Lung (tissue), 12 donors: Measurements from ENCODE around the gene ZCCHC24. TPM values are rescaled to one million over a fixed set of nuclear protein-coding genes. Genes with fewer than 3 reads are reported as not detected.

Experiments
- ATAC-seq: fragments of 200-7000 bp; cut with Tn5 transposase; one replicate; pipeline ENCODE4 v1.9.1; 2020; ENCODE audit warnings: moderate number of reproducible peaks; ENCODE audit not compliant: insufficient read depth, low FRiP score
- DNase-seq, 3 donors: peaks; one replicate each; pipeline ENCODE4 v3.0.0-alpha.2; 2013 to 2017
- H3K27ac ChIP-seq, 2 donors: one replicate each; pipeline ENCODE4 v1.5.1; 2013; ENCODE audit warnings: mild to moderate bottlenecking in 2 of 2, moderate library complexity in 2 of 2, control low read depth in 1 of 2, inconsistent platforms in 1 of 2, low read depth in 1 of 2, low read length in 1 of 2
- H3K27me3 ChIP-seq, 3 donors: one replicate each; pipeline ENCODE4 v1.5.1; 2013; ENCODE audit warnings: low read length in 2 of 3; ENCODE audit not compliant: control insufficient read depth in 3 of 3, insufficient read depth in 3 of 3
- H3K36me3 ChIP-seq, 4 donors: one replicate each; pipeline ENCODE4 v1.5.1; 2013; ENCODE audit warnings: low read length in 4 of 4, mild to moderate bottlenecking in 1 of 4, moderate library complexity in 1 of 4; ENCODE audit not compliant: control insufficient read depth in 4 of 4, insufficient read depth in 4 of 4
- H3K4me1 ChIP-seq, 5 donors: one replicate each; pipeline ENCODE4 v1.5.1; 2013; ENCODE audit warnings: low read length in 5 of 5, mild to moderate bottlenecking in 2 of 5, moderate library complexity in 1 of 5; ENCODE audit not compliant: control insufficient read depth in 5 of 5, insufficient read depth in 5 of 5
- H3K4me3 ChIP-seq: one replicate; pipeline ENCODE4 v1.5.1; 2013; ENCODE audit warnings: mild to moderate bottlenecking, control low read depth, moderate library complexity
- H3K9ac ChIP-seq, 2 donors: one replicate each; pipeline ENCODE4 v1.5.1; 2013; ENCODE audit warnings: low read length in 2 of 2, control low read depth in 1 of 2; ENCODE audit not compliant: insufficient read depth in 1 of 2
- H3K9me3 ChIP-seq, 4 donors: one replicate each; pipeline ENCODE4 v1.5.1; 2013; ENCODE audit warnings: low read length in 3 of 4, mild to moderate bottlenecking in 1 of 4, moderate library complexity in 1 of 4; ENCODE audit not compliant: control insufficient read depth in 4 of 4, insufficient read depth in 3 of 4
- CTCF ChIP-seq: IDR thresholded peaks from 2 replicates; pipeline ENCODE4 v1.5.1; 2012; ENCODE audit warnings: mild to moderate bottlenecking; ENCODE audit errors: control extremely low read depth, extremely low read depth
- WGBS, 2 donors: extraction: QIAGEN DNeasy Blood & Tissue Kit; methylation state at CpG; one replicate each; pipeline ENCODE4 v1.1.7; 2013; 5-methylcytosine and 5-hydroxymethylcytosine counted together
- polyA plus RNA-seq, 2 donors: library from polyadenylated mRNA; stranded (reverse); fragments of 200-250 nt; gene quantifications; one replicate each; pipeline ENCODE4 v1.2.1, GENCODE V29; 2013
- total RNA-seq, 2 donors: library from RNA; depleted of rRNA in 1 of 2; stranded (reverse); fragments of >200 nt in 1 of 2; gene quantifications; one replicate each; pipeline ENCODE4 v1.2.1, GENCODE V29; 2014 to 2021
- donor health status: control.
- donor health status: control.
- donor health status: Bipolar disorder and iron deficiency.
- donor health status: healthy.
- donor health status: DM: yes; HTN: yes; CAD: no.

ZCCHC24 gene
- total and polyA plus RNA-seq, 4 donors, result 10.4 to 33.5 (median 13.5) TPM

- TF ChIP-seq CTCF, result no peak
- H3K27me3 ChIP-seq, result no peaks in the 10 kb centered on the region
- no peaks in the 10 kb centered on the region for H3K9me3 ChIP-seq
- H3K27ac ChIP-seq, result no peak overlapping the region
- DNase-seq (peak in 1 of 3 donors; percentile 10), ATAC-seq (no peak)
- no peak overlapping the region for H3K4me3 ChIP-seq
- no peak overlapping the region for H3K9ac ChIP-seq
- H3K36me3 ChIP-seq, result no peaks in the 10 kb centered on the region
- WGBS, 2 donors, result 85 to 95% methylated on average over 10 of the region's 10 CpGs
- H3K4me1 ChIP-seq, result peaks cover 0 to 8% (median 0%) of the 10 kb centered on the region in 5 donors
These were observed 102.4 kb downstream of the ZCCHC24 start for GRCh38 chr10:79342811-79343561.

- Histone ChIP-seq H3K27me3 (no peaks in the 10 kb centered on the region), H3K4me3 (no peak overlapping the region), H3K9ac (no peak overlapping the region), H3K36me3 (no peaks in the 10 kb centered on the region), H3K4me1 (peaks cover 0 to 5% (median 0%) of the 10 kb centered on the region in 5 donors), H3K9me3 (peaks cover 0 to 5% (median 0%) of the 10 kb centered on the region in 4 donors), H3K27ac (no peak overlapping the region)
- TF ChIP-seq CTCF, result no peak
- WGBS, 2 donors, result 92 to 97% methylated on average over 5 of the region's 5 CpGs
- DNase-seq, result peak in 1 of 3 donors; percentile 7
- no peak for ATAC-seq
These were observed 103.1 kb downstream of the ZCCHC24 start for GRCh38 chr10:79342295-79342761.

- no peaks in the 10 kb centered on the region for H3K27me3 ChIP-seq
- H3K9me3 ChIP-seq, result peaks cover 0 to 5% (median 0%) of the 10 kb centered on the region in 4 donors
- no peak overlapping the region for H3K27ac ChIP-seq
- 98 to 99% methylated on average over 5 of the region's 5 CpGs for WGBS, 2 donors
- TF ChIP-seq CTCF, result no peak
- no peak overlapping the region for H3K4me3 ChIP-seq
- DNase-seq (peak in 1 of 3 donors; percentile 2), ATAC-seq (no peak)
- H3K36me3 ChIP-seq, result no peaks in the 10 kb centered on the region
- H3K4me1 ChIP-seq, result no peaks in the 10 kb centered on the region
- H3K9ac ChIP-seq, result no peak overlapping the region
These were observed 104.7 kb downstream of the ZCCHC24 start for GRCh38 chr10:79340646-79341244.
